Stimulated activated CD8-positive, alpha-beta memory T cell treated with anti-CD3 and anti-CD28 coated beads, Interleukin-7, amount 100 ng/mL, for 24 hours (primary cell): ENCODE results near the gene JPH3.

Experiments
- DNase-seq: peaks from one replicate; pipeline ENCODE4 v3.0.0-alpha.2; 2020; ENCODE audit warnings: low read depth

The JPH3 gene

DNA sequence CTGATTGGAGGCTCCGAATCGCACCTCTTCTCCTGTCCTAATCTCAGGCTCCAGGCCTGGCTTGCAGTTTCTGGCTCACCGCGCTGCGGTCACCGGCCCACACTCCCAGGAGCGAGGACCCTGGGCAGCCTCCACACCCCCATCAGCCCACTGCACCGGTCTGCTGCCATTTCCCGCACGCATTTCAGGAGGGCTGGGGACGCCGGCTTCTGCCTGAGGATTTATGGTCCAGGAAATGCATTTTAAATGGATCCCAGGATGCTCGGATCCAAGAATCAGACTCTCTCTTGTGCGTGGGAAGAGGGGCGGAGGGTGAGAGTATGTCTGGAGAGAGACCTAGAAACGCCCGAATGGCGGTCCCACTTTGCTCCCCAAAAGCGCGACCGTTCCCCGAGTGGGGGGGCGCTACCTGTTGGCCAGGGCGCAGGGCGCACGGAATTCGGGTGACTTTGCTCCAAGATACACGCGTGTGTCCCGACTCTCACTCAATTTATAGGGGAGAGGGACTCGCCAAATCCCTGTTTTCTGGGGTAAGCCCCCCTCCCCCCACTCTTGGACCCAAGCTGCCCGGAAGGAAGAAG, 817 bp upstream of the JPH3 start:
- DNase-seq = no peak

- DNase-seq = no peak
Observed at GRCh38 chr16:87602821-87603683, 744 bp downstream of the JPH3 start.

GRCh38 chr16:87603684-87604633, 1.7 kb downstream of the JPH3 start:
- no peak for DNase-seq

DNA sequence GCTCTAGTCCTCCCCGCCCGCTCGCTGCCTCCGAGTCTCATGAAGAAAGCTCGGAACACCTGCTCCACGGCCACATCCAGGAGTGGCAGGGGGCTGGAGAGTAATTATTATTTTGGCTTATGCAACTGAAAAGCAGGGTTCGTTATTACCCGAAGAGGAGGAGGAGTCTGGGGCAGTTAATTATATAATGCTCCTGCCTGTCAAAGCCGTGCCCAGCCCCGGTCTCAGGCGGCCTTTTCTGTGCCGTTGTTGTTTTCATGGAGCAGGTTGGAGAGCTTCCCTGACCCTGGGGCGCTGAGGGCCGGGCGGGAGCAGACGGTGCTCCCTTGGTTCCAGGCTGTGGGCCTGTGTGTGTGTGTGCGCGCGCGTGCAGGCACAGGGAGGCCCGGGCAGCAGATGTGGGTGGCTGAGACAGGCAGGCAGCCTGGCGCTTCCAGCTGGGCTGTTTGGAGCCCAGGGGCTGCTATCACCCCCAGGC, 2.4 kb downstream of the JPH3 start:
- no peak for DNase-seq

GRCh38 chr16:87607223-87607622, 4.9 kb downstream of the JPH3 start:
- DNase-seq = no peak

GRCh38 chr16:87607871-87608270, 5.6 kb downstream of the JPH3 start:
- no peak for DNase-seq

GRCh38 chr16:87608400-87608985, 6.2 kb downstream of the JPH3 start:
- DNase-seq = no peak

DNA sequence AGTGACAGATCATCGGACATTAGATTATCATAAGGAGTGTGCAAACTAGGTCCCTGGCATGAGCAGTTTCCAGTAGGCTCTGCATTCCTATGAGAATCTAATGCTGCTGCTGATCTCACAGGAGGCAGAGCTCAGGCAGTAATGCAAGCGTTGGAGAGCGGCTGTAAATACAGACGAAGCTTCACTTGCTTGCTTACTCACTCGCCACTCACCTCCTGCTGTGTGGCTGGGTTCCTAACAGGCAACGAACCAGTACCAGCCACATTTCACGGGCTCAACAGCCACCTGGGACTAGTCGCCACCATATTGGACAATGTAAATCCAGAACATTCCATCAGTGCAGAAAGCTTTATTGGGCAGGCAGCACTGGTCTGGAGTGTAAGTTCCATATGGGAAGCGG, 7.7 kb downstream of the JPH3 start:
- no peak for DNase-seq

DNA sequence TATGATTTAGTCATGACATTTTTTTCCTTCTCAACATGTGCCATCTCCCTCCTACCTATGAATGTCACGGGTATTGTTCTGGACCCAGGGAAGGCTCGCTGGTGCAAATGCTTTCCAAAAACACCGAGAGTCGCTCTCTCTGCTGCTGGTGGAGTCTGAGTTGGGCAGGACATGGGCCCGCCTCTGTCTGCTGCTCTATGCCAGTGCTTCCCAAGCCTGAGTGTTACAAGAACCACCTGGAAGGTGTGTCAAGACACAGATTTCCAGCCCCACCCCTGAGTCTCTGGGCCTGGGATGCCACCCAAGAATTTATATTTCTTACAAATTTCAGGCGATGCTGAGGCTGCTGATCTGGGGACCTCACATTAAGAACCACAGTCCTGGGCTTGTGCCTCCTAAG, 9.1 kb downstream of the JPH3 start:
- DNase-seq = no peak

- no peak for DNase-seq
Observed at GRCh38 chr16:87613961-87614360, 11.7 kb downstream of the JPH3 start.

DNA sequence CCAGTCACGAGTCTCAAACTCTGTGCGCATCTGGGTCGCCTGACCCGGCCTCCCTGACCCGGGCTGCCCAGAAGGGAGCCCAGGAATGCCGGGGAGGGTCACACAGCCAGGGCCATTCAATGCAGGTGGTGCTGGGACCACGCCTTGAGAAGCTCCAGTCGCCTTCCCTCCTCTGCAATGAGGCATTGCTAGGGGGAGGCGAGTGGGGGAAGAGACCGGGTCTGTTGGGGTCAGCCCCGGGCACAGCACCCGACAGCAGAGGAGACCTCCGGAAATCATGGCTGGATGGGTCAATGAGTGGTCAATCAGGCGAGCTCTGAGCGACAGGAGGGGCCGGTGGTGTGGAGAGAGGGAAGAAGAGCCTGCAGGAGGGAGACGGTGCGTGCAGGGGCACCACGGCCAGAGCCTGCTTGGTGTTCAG, 13.3 kb downstream of the JPH3 start:
- DNase-seq = no peak

GRCh38 chr16:87616556-87616955, 14.2 kb downstream of the JPH3 start:
- no peak for DNase-seq

DNA sequence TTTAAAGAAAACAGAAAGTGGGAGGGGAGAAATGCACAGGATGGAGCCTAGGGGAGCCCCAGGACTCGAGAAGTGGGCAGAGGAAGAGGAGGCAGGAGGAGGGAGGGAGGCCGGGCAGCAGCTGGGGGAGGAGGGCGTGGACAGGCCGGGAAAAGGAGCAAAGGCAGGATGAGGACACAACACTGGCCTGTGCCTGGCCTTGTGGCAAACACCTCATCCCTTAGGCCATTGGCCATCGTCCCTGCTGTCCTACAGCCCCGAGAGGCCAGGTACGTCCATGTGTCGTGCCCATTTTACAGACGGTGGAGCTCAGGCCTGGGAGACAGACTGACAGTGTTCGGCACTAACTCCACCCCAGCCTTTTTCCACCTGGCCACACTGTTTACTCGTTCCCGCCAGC, 15.9 kb downstream of the JPH3 start:
- DNase-seq = no peak

GRCh38 chr16:87619360-87620200, 17.3 kb downstream of the JPH3 start:
- no peak for DNase-seq

- DNase-seq = no peak
Observed at GRCh38 chr16:87620201-87620495, 17.8 kb downstream of the JPH3 start.

GRCh38 chr16:87621550-87621829, 19.2 kb downstream of the JPH3 start:
- no peak for DNase-seq

GRCh38 chr16:87621976-87622713, 19.8 kb downstream of the JPH3 start:
- no peak for DNase-seq

GRCh38 chr16:87622756-87623319, 20.5 kb downstream of the JPH3 start:
- DNase-seq = no peak

- DNase-seq = no peak
Observed at GRCh38 chr16:87625241-87625797, 23.0 kb downstream of the JPH3 start.

DNA sequence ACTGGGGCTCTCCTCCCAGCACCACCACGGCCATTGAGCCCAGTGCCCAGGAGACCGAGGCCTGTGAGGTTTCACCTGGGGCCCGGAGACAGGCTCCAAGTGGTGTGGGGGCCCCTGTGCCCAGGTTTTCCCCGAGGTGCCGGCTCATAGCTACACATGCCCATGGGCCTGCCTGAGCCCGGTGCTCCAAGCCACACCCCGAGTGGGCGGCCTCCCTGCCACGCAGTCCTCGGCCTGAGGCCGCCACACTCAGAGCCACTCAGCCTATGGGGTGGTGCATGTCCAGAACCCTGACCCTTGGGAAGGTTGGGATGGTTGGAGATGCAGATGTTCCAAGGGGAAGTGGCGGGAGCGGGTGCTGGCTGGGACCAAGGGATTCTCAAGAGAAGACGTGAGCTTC, 24.1 kb downstream of the JPH3 start:
- no peak for DNase-seq
